ENCODE data around the gene PLD1. TPM values are rescaled to one million over a fixed set of nuclear protein-coding genes. Genes with fewer than 3 reads are reported as not detected.
A peak's percentile ranks its signal among the peaks of the same experiment; 100 is the strongest.

Gene PLD1
- total and polyA plus RNA-seq, 5 donors from 2014 or later, result 1.2 to 8.8 (median 3.6) TPM; not detected in 1

DNA sequence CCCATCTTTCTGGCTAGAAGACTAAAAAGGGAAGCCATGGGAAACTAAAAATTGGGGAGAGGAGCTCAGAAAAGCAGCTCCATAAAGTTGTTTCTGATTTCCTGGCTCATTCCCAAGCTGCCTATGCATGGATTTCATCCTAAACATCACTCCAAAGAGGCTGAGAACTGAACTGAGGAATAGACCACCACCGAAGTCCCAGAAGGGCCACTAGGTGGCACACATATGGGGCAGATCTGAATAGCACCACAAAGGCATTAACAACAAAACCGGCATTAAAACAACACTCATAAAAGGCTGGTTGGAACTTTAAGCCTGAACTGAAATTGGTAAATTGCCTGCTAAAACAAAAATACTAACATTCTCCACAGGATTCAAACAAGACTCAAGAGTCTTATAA is 106.3 kb downstream of the PLD1 start:
- Histone ChIP-seq H3K9me3 (ENCODE audit: control insufficient read depth in 2 of 2, low read length in 2 of 2) (peaks cover 0 to 5% of the 10 kb centered on the region in 2 experiments), H3K27ac (ENCODE audit: insufficient read depth, low read length, poor library complexity, severe bottlenecking) (no peak overlapping the region), H3K36me3 (ENCODE audit: control insufficient read depth, insufficient read depth, low read length) (no peaks in the 10 kb centered on the region), H3K27me3 (ENCODE audit: control insufficient read depth, insufficient read depth, low read length) (peaks cover 13% of the 10 kb centered on the region), H3K4me3 (ENCODE audit: low read depth, low read length) (no peak overlapping the region), H3K4me1 (ENCODE audit: control insufficient read depth, insufficient read depth, low read length, poor library complexity, severe bottlenecking) (no peaks in the 10 kb centered on the region)
- H3K4me1 Mint-ChIP-seq, result no peaks in the 10 kb centered on the region
- H3K9me3 Mint-ChIP-seq, result peaks cover 0 to 6% (median 4%) of the 10 kb centered on the region in 7 donors
- no peaks in the 10 kb centered on the region for H3K36me3 Mint-ChIP-seq
- no peak for ATAC-seq (ENCODE audit: low read depth in 2 of 2)
- no peak overlapping the region for H3K27ac Mint-ChIP-seq
- no peak overlapping the region for H3K4me3 Mint-ChIP-seq
- peak in 1 of 3 donors; percentile 28 for DNase-seq
- peaks cover 19% of the 10 kb centered on the region for H3K27me3 Mint-ChIP-seq

GRCh38 chr3:171703144-171703543 is 107.1 kb downstream of the PLD1 start:
- H3K27ac ChIP-seq (ENCODE audit: insufficient read depth, low read length, poor library complexity, severe bottlenecking), result no peak overlapping the region
- ATAC-seq (ENCODE audit: low read depth in 2 of 2) (no peak), DNase-seq (no peak)
- Mint-ChIP-seq H3K27ac (no peak overlapping the region), H3K27me3 (peaks cover 20% of the 10 kb centered on the region), H3K36me3 (no peaks in the 10 kb centered on the region), H3K4me3 (no peak overlapping the region), H3K4me1 (no peaks in the 10 kb centered on the region), H3K9me3 (peaks cover 0 to 6% (median 4%) of the 10 kb centered on the region in 7 donors)
- no peak overlapping the region for H3K4me3 ChIP-seq (ENCODE audit: low read depth, low read length)
- peaks cover 13% of the 10 kb centered on the region for H3K27me3 ChIP-seq (ENCODE audit: control insufficient read depth, insufficient read depth, low read length)
- no peaks in the 10 kb centered on the region for H3K36me3 ChIP-seq (ENCODE audit: control insufficient read depth, insufficient read depth, low read length)
- H3K4me1 ChIP-seq (ENCODE audit: control insufficient read depth, insufficient read depth, low read length, poor library complexity, severe bottlenecking), result no peaks in the 10 kb centered on the region
- peaks cover 0 to 5% of the 10 kb centered on the region in 2 experiments for H3K9me3 ChIP-seq (ENCODE audit: control insufficient read depth in 2 of 2, low read length in 2 of 2)

DNA sequence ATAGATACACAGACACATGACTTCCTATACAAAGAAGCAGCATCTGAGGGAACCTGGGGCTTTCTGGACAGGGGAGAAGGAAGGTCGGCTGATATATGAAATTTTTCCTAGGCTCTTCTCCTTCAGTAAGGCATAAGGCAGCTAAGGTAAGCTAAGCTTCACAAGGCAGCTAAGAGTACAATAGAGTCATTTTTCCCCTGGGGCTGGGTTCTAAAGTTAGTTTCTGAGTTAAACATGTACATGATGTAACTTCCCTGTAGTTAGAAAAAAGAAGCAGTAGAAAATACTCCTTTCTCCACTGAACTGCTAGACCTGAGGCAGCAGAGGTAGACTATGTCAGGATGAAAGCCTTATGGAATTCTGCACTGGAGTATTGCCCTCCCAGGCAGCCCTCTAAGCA is 109.6 kb downstream of the PLD1 start:
- no peaks in the 10 kb centered on the region for H3K4me1 ChIP-seq (ENCODE audit: control insufficient read depth, insufficient read depth, low read length, poor library complexity, severe bottlenecking)
- H3K27me3 Mint-ChIP-seq, result peaks cover 18% of the 10 kb centered on the region
- no peak overlapping the region for H3K4me3 Mint-ChIP-seq
- no peak overlapping the region for H3K27ac Mint-ChIP-seq
- peaks cover 0 to 5% of the 10 kb centered on the region in 2 experiments for H3K9me3 ChIP-seq (ENCODE audit: control insufficient read depth in 2 of 2, low read length in 2 of 2)
- no peak overlapping the region for H3K27ac ChIP-seq (ENCODE audit: insufficient read depth, low read length, poor library complexity, severe bottlenecking)
- peaks cover 18% of the 10 kb centered on the region for H3K27me3 ChIP-seq (ENCODE audit: control insufficient read depth, insufficient read depth, low read length)
- no peaks in the 10 kb centered on the region for H3K36me3 Mint-ChIP-seq
- H3K4me1 Mint-ChIP-seq, result no peaks in the 10 kb centered on the region
- H3K9me3 Mint-ChIP-seq, result peaks cover 0 to 6% (median 3%) of the 10 kb centered on the region in 7 donors
- ATAC-seq (ENCODE audit: low read depth in 2 of 2), result no peak
- no peak overlapping the region for H3K4me3 ChIP-seq (ENCODE audit: low read depth, low read length)
- H3K36me3 ChIP-seq (ENCODE audit: control insufficient read depth, insufficient read depth, low read length), result no peaks in the 10 kb centered on the region
- DNase-seq, result no peak

- Histone ChIP-seq H3K4me1 (ENCODE audit: control insufficient read depth, insufficient read depth, low read length, poor library complexity, severe bottlenecking) (no peaks in the 10 kb centered on the region), H3K27ac (ENCODE audit: insufficient read depth, low read length, poor library complexity, severe bottlenecking) (no peak overlapping the region), H3K27me3 (ENCODE audit: control insufficient read depth, insufficient read depth, low read length) (peaks cover 19% of the 10 kb centered on the region), H3K36me3 (ENCODE audit: control insufficient read depth, insufficient read depth, low read length) (no peaks in the 10 kb centered on the region), H3K9me3 (ENCODE audit: control insufficient read depth in 2 of 2, low read length in 2 of 2) (peaks cover 0 to 5% of the 10 kb centered on the region in 2 experiments), H3K4me3 (ENCODE audit: low read depth, low read length) (no peak overlapping the region)
- H3K4me1 Mint-ChIP-seq, result no peaks in the 10 kb centered on the region
- DNase-seq, result no peak
- no peak overlapping the region for H3K4me3 Mint-ChIP-seq
- peaks cover 0 to 6% (median 3%) of the 10 kb centered on the region in 7 donors for H3K9me3 Mint-ChIP-seq
- peaks cover 19% of the 10 kb centered on the region for H3K27me3 Mint-ChIP-seq
- H3K27ac Mint-ChIP-seq, result peak overlapping the region in 1 of 3 donors; percentile 50
- no peak for ATAC-seq (ENCODE audit: low read depth in 2 of 2)
- H3K36me3 Mint-ChIP-seq, result no peaks in the 10 kb centered on the region
These were observed 110.1 kb downstream of the PLD1 start for GRCh38 chr3:171700157-171700556.

GRCh38 chr3:171699601-171700000 is 110.7 kb downstream of the PLD1 start:
- no peak for ATAC-seq (ENCODE audit: low read depth in 2 of 2)
- H3K27me3 ChIP-seq (ENCODE audit: control insufficient read depth, insufficient read depth, low read length), result peaks cover 23% of the 10 kb centered on the region
- Mint-ChIP-seq H3K4me1 (no peaks in the 10 kb centered on the region), H3K9me3 (peaks cover 0 to 5% (median 3%) of the 10 kb centered on the region in 7 donors), H3K36me3 (no peaks in the 10 kb centered on the region), H3K27ac (peak overlapping the region in 1 of 3 donors; percentile 50), H3K27me3 (peaks cover 22% of the 10 kb centered on the region), H3K4me3 (no peak overlapping the region)
- peaks cover 0 to 5% of the 10 kb centered on the region in 2 experiments for H3K9me3 ChIP-seq (ENCODE audit: control insufficient read depth in 2 of 2, low read length in 2 of 2)
- no peak overlapping the region for H3K4me3 ChIP-seq (ENCODE audit: low read depth, low read length)
- no peaks in the 10 kb centered on the region for H3K4me1 ChIP-seq (ENCODE audit: control insufficient read depth, insufficient read depth, low read length, poor library complexity, severe bottlenecking)
- DNase-seq, result no peak
- no peaks in the 10 kb centered on the region for H3K36me3 ChIP-seq (ENCODE audit: control insufficient read depth, insufficient read depth, low read length)
- H3K27ac ChIP-seq (ENCODE audit: insufficient read depth, low read length, poor library complexity, severe bottlenecking), result no peak overlapping the region

GRCh38 chr3:171696805-171697204 is 113.5 kb downstream of the PLD1 start:
- Histone ChIP-seq H3K4me3 (ENCODE audit: low read depth, low read length) (no peak overlapping the region), H3K9me3 (ENCODE audit: control insufficient read depth in 2 of 2, low read length in 2 of 2) (no peaks in the 10 kb centered on the region), H3K27me3 (ENCODE audit: control insufficient read depth, insufficient read depth, low read length) (peaks cover 22% of the 10 kb centered on the region), H3K36me3 (ENCODE audit: control insufficient read depth, insufficient read depth, low read length) (no peaks in the 10 kb centered on the region), H3K4me1 (ENCODE audit: control insufficient read depth, insufficient read depth, low read length, poor library complexity, severe bottlenecking) (no peaks in the 10 kb centered on the region), H3K27ac (ENCODE audit: insufficient read depth, low read length, poor library complexity, severe bottlenecking) (no peak overlapping the region)
- H3K9me3 Mint-ChIP-seq, result peaks cover 0 to 3% (median 0%) of the 10 kb centered on the region in 7 donors
- no peak overlapping the region for H3K27ac Mint-ChIP-seq
- H3K4me1 Mint-ChIP-seq, result no peaks in the 10 kb centered on the region
- DNase-seq, result no peak
- no peaks in the 10 kb centered on the region for H3K36me3 Mint-ChIP-seq
- no peak overlapping the region for H3K4me3 Mint-ChIP-seq
- no peak for ATAC-seq (ENCODE audit: low read depth in 2 of 2)
- H3K27me3 Mint-ChIP-seq, result peaks cover 19% of the 10 kb centered on the region

- Histone ChIP-seq H3K9me3 (ENCODE audit: control insufficient read depth in 2 of 2, low read length in 2 of 2) (no peaks in the 10 kb centered on the region), H3K27ac (ENCODE audit: insufficient read depth, low read length, poor library complexity, severe bottlenecking) (no peak overlapping the region), H3K36me3 (ENCODE audit: control insufficient read depth, insufficient read depth, low read length) (no peaks in the 10 kb centered on the region), H3K27me3 (ENCODE audit: control insufficient read depth, insufficient read depth, low read length) (peaks cover 18% of the 10 kb centered on the region), H3K4me1 (ENCODE audit: control insufficient read depth, insufficient read depth, low read length, poor library complexity, severe bottlenecking) (no peaks in the 10 kb centered on the region), H3K4me3 (ENCODE audit: low read depth, low read length) (no peak overlapping the region)
- ATAC-seq (ENCODE audit: low read depth in 2 of 2), result no peak
- Mint-ChIP-seq H3K4me3 (no peak overlapping the region), H3K4me1 (peaks cover under 1 to 11% (median under 1%) of the 10 kb centered on the region in 4 donors), H3K27me3 (peaks cover 20% of the 10 kb centered on the region), H3K36me3 (no peaks in the 10 kb centered on the region), H3K27ac (no peak overlapping the region), H3K9me3 (peaks cover 0 to 3% (median 0%) of the 10 kb centered on the region in 7 donors)
- DNase-seq, result no peak
These were observed 114.9 kb downstream of the PLD1 start for GRCh38 chr3:171695426-171695825.

DNA sequence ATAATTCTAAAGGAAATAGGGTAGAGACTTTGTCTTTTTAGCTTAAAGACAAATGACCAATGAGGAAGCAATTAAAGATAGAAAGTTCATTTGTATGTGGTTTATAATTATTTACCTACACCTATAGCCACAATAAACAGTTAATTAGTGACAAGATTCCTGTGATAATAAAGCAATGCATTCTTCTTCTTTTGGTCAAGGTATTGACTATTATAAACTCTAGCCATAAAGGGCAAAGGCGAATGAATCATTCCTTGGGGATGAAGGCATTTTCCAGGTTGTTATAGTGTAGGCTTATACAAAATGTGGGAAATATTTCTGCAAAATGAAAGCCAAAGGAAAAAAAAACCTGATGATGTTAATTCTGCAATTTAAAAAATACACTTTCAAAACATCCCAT is 115.4 kb downstream of the PLD1 start:
- H3K9me3 ChIP-seq (ENCODE audit: control insufficient read depth in 2 of 2, low read length in 2 of 2), result no peaks in the 10 kb centered on the region
- peaks cover 0 to 4% (median 0%) of the 10 kb centered on the region in 7 donors for H3K9me3 Mint-ChIP-seq
- H3K27ac ChIP-seq (ENCODE audit: insufficient read depth, low read length, poor library complexity, severe bottlenecking), result no peak overlapping the region
- no peaks in the 10 kb centered on the region for H3K36me3 ChIP-seq (ENCODE audit: control insufficient read depth, insufficient read depth, low read length)
- peaks cover 14% of the 10 kb centered on the region for H3K27me3 ChIP-seq (ENCODE audit: control insufficient read depth, insufficient read depth, low read length)
- peaks cover 3 to 11% (median 4%) of the 10 kb centered on the region in 4 donors for H3K4me1 Mint-ChIP-seq
- no peak overlapping the region for H3K27ac Mint-ChIP-seq
- DNase-seq, result no peak
- H3K36me3 Mint-ChIP-seq, result no peaks in the 10 kb centered on the region
- ATAC-seq (ENCODE audit: low read depth in 2 of 2), result no peak
- H3K4me3 Mint-ChIP-seq, result no peak overlapping the region
- H3K4me3 ChIP-seq (ENCODE audit: low read depth, low read length), result no peak overlapping the region
- H3K4me1 ChIP-seq (ENCODE audit: control insufficient read depth, insufficient read depth, low read length, poor library complexity, severe bottlenecking), result no peaks in the 10 kb centered on the region
- H3K27me3 Mint-ChIP-seq, result peaks cover 25% of the 10 kb centered on the region
